K562 (cell line): ENCODE data around the gene MINDY4. TPM values are rescaled to one million over a fixed set of nuclear protein-coding genes. Genes with fewer than 3 reads are reported as not detected.

Experiments used
- RAD21 ChIP-seq, 2 experiments: fragments of 250-450 bp in 1 of 2; fragments of 450-650 bp in 1 of 2; sonication (Bioruptor Pico) in 1 of 2; formaldehyde crosslinking in 1 of 2; IDR thresholded peaks in 1 of 2; conservative IDR thresholded peaks in 1 of 2; 2 replicates each; pipeline versions ENCODE4 v1.4.0 to v1.8.0; 2020 to 2022; ENCODE audit warnings: mild to moderate bottlenecking in 2 of 2, moderate library complexity in 1 of 2
- polyA plus RNA-seq, 8 experiments: library from polyadenylated mRNA; depleted of rRNA in 4 of 8; stranded (reverse) in 5 of 8; unstranded in 3 of 8; fragments of >200 nt; fragmentation: Nextera tagmentation in 2 of 8; fragmentation: Illumina TruSeq in 1 of 8; extraction: Ambion mirVana in 2 of 8; extraction: Trizol in 1 of 8; gene quantifications; 2 replicates each; pipeline versions ENCODE4 v1.2.1 to v1.2.3, GENCODE V29; 2011 to 2014; ENCODE audit warnings: inconsistent platforms in 1 of 8, missing spikeins in 1 of 8
- total RNA-seq, 7 experiments: library from RNA; depleted of rRNA in 6 of 7; stranded (reverse); fragments of >200 nt in 6 of 7; fragmentation: Illumina TruSeq in 2 of 7; extraction: Trizol in 2 of 7; gene quantifications; 2 replicates each; pipeline versions ENCODE4 v1.2.1 to v1.2.3, GENCODE V29; 2011 to 2021; ENCODE audit warnings: low replicate concordance in 1 of 7
- TF ChIP-seq, protein P1 (sequence below), 2 experiments: fragments of 450-650 bp; formaldehyde crosslinking in 1 of 2; IDR thresholded peaks; 2 replicates each; pipeline versions ENCODE4 v1.4.0 to v1.6.1; 2014 to 2020; ENCODE audit warnings: mild to moderate bottlenecking in 2 of 2, borderline replicate concordance in 1 of 2, low read depth in 1 of 2

Gene MINDY4
- total and polyA plus RNA-seq, 9 of the 15 experiments (the other 6 are each of a cell fraction or from before 2014, with no cell fraction given), result 2.1 to 16.7 (median 11.0) TPM

DNA sequence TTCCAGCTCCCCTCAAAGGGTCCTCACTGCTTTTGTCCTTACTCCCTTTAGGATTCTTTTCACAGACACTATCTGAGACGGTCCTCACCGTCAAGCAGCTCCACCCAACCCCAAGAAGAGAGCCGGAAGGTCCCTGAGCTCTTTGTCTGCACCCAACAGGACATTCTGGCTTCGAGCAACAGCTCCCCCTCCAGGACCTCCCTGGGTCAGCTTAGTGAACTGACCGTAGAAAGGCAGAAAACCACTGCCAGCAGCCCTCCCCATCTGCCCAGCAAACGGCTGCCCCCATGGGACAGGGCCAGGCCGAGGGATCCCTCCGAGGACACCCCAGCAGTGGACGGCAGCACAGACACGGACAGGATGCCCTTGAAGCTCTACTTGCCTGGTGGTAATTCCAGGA lies 19.9 kb downstream of the MINDY4 start (continued):
- TF ChIP-seq, protein P1, sequence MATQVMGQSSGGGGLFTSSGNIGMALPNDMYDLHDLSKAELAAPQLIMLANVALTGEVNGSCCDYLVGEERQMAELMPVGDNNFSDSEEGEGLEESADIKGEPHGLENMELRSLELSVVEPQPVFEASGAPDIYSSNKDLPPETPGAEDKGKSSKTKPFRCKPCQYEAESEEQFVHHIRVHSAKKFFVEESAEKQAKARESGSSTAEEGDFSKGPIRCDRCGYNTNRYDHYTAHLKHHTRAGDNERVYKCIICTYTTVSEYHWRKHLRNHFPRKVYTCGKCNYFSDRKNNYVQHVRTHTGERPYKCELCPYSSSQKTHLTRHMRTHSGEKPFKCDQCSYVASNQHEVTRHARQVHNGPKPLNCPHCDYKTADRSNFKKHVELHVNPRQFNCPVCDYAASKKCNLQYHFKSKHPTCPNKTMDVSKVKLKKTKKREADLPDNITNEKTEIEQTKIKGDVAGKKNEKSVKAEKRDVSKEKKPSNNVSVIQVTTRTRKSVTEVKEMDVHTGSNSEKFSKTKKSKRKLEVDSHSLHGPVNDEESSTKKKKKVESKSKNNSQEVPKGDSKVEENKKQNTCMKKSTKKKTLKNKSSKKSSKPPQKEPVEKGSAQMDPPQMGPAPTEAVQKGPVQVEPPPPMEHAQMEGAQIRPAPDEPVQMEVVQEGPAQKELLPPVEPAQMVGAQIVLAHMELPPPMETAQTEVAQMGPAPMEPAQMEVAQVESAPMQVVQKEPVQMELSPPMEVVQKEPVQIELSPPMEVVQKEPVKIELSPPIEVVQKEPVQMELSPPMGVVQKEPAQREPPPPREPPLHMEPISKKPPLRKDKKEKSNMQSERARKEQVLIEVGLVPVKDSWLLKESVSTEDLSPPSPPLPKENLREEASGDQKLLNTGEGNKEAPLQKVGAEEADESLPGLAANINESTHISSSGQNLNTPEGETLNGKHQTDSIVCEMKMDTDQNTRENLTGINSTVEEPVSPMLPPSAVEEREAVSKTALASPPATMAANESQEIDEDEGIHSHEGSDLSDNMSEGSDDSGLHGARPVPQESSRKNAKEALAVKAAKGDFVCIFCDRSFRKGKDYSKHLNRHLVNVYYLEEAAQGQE (IDR thresholded peaks at IDR 0.05; ENCODE audit: borderline replicate concordance), result peak; percentile 55; the same call in 1 of the 2 replicates
- TF ChIP-seq, protein P1 (CRISPR knock-in tag; IDR thresholded peaks at IDR 0.05; ENCODE audit: low read depth), result no peak
- TF ChIP-seq RAD21 (CRISPR knock-in tag; conservative IDR thresholded peaks at IDR 0.05 in 1 of 2, IDR thresholded peaks at IDR 0.05 in 1 of 2), result peak; percentile 45 to 58
